K562 (cell line): Measurements from ENCODE around the gene PLPP4. TPM values are rescaled to one million over a fixed set of nuclear protein-coding genes. Genes with fewer than 3 reads are reported as not detected.

ENCODE experiments used
- ATAC-seq: fragments of 200-7000 bp; cut with Tn5 transposase; 3 replicates; pipeline ENCODE4 v1.9.1; 2020; ENCODE audit warnings: moderate library complexity
- BruUV-seq: library from RNA; stranded (reverse); fragments of 400-500 nt; replicated peaks from 2 replicates; lab custom pipeline; 2021; lab: Mats Ljungman, UMichigan
- CTCF ChIA-PET: fragments of 300-600 bp; formaldehyde crosslinking; extraction: SDS; loops from one replicate; lab custom pipeline; 2021; ENCODE audit warnings: low intra/inter-chr PET ratio; lab: Yijun Ruan, JAX
- POLR2A ChIA-PET: fragments of 300-600, 350-650 bp; sonication (Branson Sonifier 250); formaldehyde crosslinking; extraction: SDS; loops from one replicate; lab custom pipeline; 2021; ENCODE audit warnings: antibody characterized with exemption, inconsistent platforms; lab: Yijun Ruan, JAX
- DNase-seq, 4 experiments: peaks; one replicate each; pipeline versions ENCODE4 v3.0.0 to v3.0.0-alpha.2; 2011 to 2018; ENCODE audit warnings: low spot score in 3 of 4, mixed read lengths in 3 of 4; ENCODE audit errors: extremely low read depth in 1 of 4
- FAIRE-seq: peaks from 2 replicates; lab custom pipeline; 2011; peaks lifted over from hg19 to GRCh38; lab: Jason Lieb, UNC
- H2AFZ ChIP-seq: 2 replicates; pipeline ENCODE4 v1.6.0; 2011; ENCODE audit warnings: low read depth, low read length, control low read depth, inconsistent platforms
- H3K27ac ChIP-seq: fragments of 200-600 bp; 3 replicates; pipeline ENCODE4 v1.8.0; 2011; ENCODE audit warnings: low read depth, mild to moderate bottlenecking, control low read depth, inconsistent platforms, low read length, moderate library complexity, mixed read lengths; ENCODE audit errors: extremely low read depth
- H3K27me3 ChIP-seq, 2 experiments: fragments of 300-600 bp in 1 of 2; 2 replicates in 1 of 2; 3 replicates in 1 of 2; pipeline versions ENCODE4 v1.6.0 to v1.8.0; 2011; ENCODE audit warnings: inconsistent platforms in 2 of 2, low read length in 2 of 2, mild to moderate bottlenecking in 1 of 2, mixed read lengths in 1 of 2, moderate library complexity in 1 of 2; ENCODE audit not compliant: control insufficient read depth in 2 of 2, insufficient read depth in 2 of 2
- H3K36me3 ChIP-seq: fragments of 300-600 bp; 3 replicates; pipeline ENCODE4 v1.8.0; 2011; ENCODE audit warnings: mild to moderate bottlenecking, low read length, inconsistent platforms; ENCODE audit not compliant: control insufficient read depth, insufficient read depth
- H3K4me1 ChIP-seq, 2 experiments: fragments of 200-600 bp in 1 of 2; replicated peaks in 1 of 2; 2 replicates in 1 of 2; 3 replicates in 1 of 2; pipeline versions ENCODE4 v1.5.1 to v1.8.0; 2011; ENCODE audit warnings: inconsistent platforms in 2 of 2, low read length in 2 of 2, mild to moderate bottlenecking in 1 of 2, mixed read lengths in 1 of 2, moderate library complexity in 1 of 2; ENCODE audit not compliant: control insufficient read depth in 2 of 2, insufficient read depth in 2 of 2
- H3K4me2 ChIP-seq: 2 replicates; pipeline ENCODE4 v1.6.1; 2011; ENCODE audit warnings: low read length, control low read depth, inconsistent platforms, mixed read lengths; ENCODE audit not compliant: insufficient read depth
- H3K4me3 ChIP-seq: fragments of 200-600 bp; sonication (generic), shearing (Covaris generic); 2 replicates; pipeline ENCODE4 v1.5.1; 2016; ENCODE audit warnings: control low read depth, inconsistent platforms
- H3K79me2 ChIP-seq: fragments of 200-600 bp; 3 replicates; pipeline ENCODE4 v1.8.0; 2011; ENCODE audit warnings: low read length, inconsistent platforms; ENCODE audit not compliant: control insufficient read depth, insufficient read depth
- H3K9ac ChIP-seq, 2 experiments: 2 replicates each; pipeline versions ENCODE4 v1.6.0 to v1.6.1; 2011; ENCODE audit warnings: low read depth in 2 of 2, low read length in 2 of 2, control low read depth in 1 of 2, inconsistent platforms in 1 of 2, mild to moderate bottlenecking in 1 of 2, mixed read lengths in 1 of 2; ENCODE audit not compliant: insufficient read depth in 1 of 2
- H3K9me1 ChIP-seq: one replicate; pipeline ENCODE4 v1.6.0; 2011; ENCODE audit warnings: inconsistent platforms, mild to moderate bottlenecking, low read length, moderate library complexity; ENCODE audit not compliant: control insufficient read depth, insufficient read depth
- H3K9me3 ChIP-seq: replicated peaks from 2 replicates; pipeline ENCODE4 v1.5.1; 2011; ENCODE audit warnings: low read depth, low read length, inconsistent platforms; ENCODE audit not compliant: control insufficient read depth, insufficient read depth
- H4K20me1 ChIP-seq: replicated peaks from 2 replicates; pipeline ENCODE4 v1.6.1; 2011; ENCODE audit warnings: low read length, inconsistent platforms, mixed read lengths; ENCODE audit not compliant: control insufficient read depth, insufficient read depth
- ARID2 ChIP-seq: fragments of 450-650 bp; IDR thresholded peaks from 2 replicates; pipeline ENCODE4 v1.6.1; 2017; ENCODE audit warnings: antibody characterized with exemption, mild to moderate bottlenecking
- ATF1 ChIP-seq, 2 experiments: fragments of 450-650 bp in 1 of 2; IDR thresholded peaks; 2 replicates each; pipeline ENCODE4 v1.6.1; 2016; ENCODE audit warnings: missing compliant biosample characterization in 1 of 2, missing genetic modification characterization in 1 of 2
- ATF6 ChIP-seq: sonication (generic); formaldehyde crosslinking; IDR thresholded peaks from 2 replicates; pipeline ENCODE4 v1.4.0; 2020; ENCODE audit warnings: mild to moderate bottlenecking, missing genetic modification reagents
- CEBPB ChIP-seq: fragments of 450-650 bp; IDR thresholded peaks from 2 replicates; pipeline ENCODE4 v1.6.1; 2016; ENCODE audit warnings: missing genetic modification characterization, missing compliant biosample characterization
- IRF2 ChIP-seq: sonication (generic); formaldehyde crosslinking; IDR thresholded peaks from 2 replicates; pipeline ENCODE4 v1.8.1; 2022; ENCODE audit warnings: mild to moderate bottlenecking, missing genetic modification reagents
- KLF1 ChIP-seq: fragments of 450-650 bp; IDR thresholded peaks from 2 replicates; pipeline ENCODE4 v1.6.1; 2016; ENCODE audit warnings: missing genetic modification characterization, missing compliant biosample characterization
- NFYB ChIP-seq: IDR thresholded peaks from 2 replicates; pipeline ENCODE4 v1.6.1; 2011; ENCODE audit warnings: mild to moderate bottlenecking, moderate library complexity; ENCODE audit not compliant: insufficient read length; ENCODE audit errors: extremely low read depth
- PCBP2 ChIP-seq: fragments of 200-400 bp; formaldehyde crosslinking; IDR thresholded peaks from 2 replicates; pipeline ENCODE4 v1.6.1; 2018; ENCODE audit warnings: low read length, low read depth, mild to moderate bottlenecking, moderate library complexity; ENCODE audit not compliant: poor library complexity, severe bottlenecking
- PREB ChIP-seq: sonication (generic); formaldehyde crosslinking; IDR thresholded peaks from 2 replicates; pipeline ENCODE4 v1.8.1; 2023; ENCODE audit warnings: mild to moderate bottlenecking, missing genetic modification reagents
- RBM34 ChIP-seq: fragments of 200-400 bp; formaldehyde crosslinking; IDR thresholded peaks from 2 replicates; pipeline ENCODE4 v1.6.1; 2018; ENCODE audit warnings: low read length, borderline replicate concordance; ENCODE audit not compliant: insufficient read depth
- RNF2 ChIP-seq: sonication (generic); IDR thresholded peaks from 2 replicates; pipeline ENCODE4 v1.6.1; 2016
- THRB ChIP-seq: fragments of 450-650 bp; formaldehyde crosslinking; conservative IDR thresholded peaks from 2 replicates; pipeline ENCODE4 v1.4.0; 2022; ENCODE audit warnings: mild to moderate bottlenecking, missing genetic modification characterization
- USF1 ChIP-seq: sonication (generic); formaldehyde crosslinking; IDR thresholded peaks from 2 replicates; pipeline ENCODE4 v1.9.0; 2022; ENCODE audit warnings: mild to moderate bottlenecking, missing genetic modification reagents
- ZBTB2 ChIP-seq: fragments of 450-650 bp; IDR thresholded peaks from 2 replicates; pipeline ENCODE4 v1.6.1; 2016; ENCODE audit warnings: antibody characterized with exemption
- ZBTB8A ChIP-seq: fragments of 450-650 bp; IDR thresholded peaks from 2 replicates; pipeline ENCODE4 v1.6.1; 2018; ENCODE audit warnings: mild to moderate bottlenecking, moderate library complexity; ENCODE audit not compliant: partially characterized antibody
- ZNF696 ChIP-seq: fragments of 250-450 bp; sonication (Bioruptor Pico); conservative IDR thresholded peaks from 2 replicates; pipeline ENCODE4 v1.4.0; 2020; ENCODE audit warnings: mild to moderate bottlenecking, moderate library complexity
- WGBS: fragments of 100-300 bp; shearing (Covaris generic); methylation state at CpG from one replicate; pipeline ENCODE4 v1.1.6; 2016; ENCODE audit warnings: low coverage, mixed read lengths; ENCODE audit not compliant: insufficient coverage; ENCODE audit errors: missing lambda C conversion rate; 5-methylcytosine and 5-hydroxymethylcytosine counted together
- in situ Hi-C: fragments of 300-500 bp; cut with MboI; formaldehyde crosslinking; loops from 4 replicates; pipeline ENCODE4 v1.15.0; 2018; ENCODE audit warnings: inconsistent platforms, mixed read lengths
- intact Hi-C: fragments of 100-400 bp; cut with micrococcal nuclease; formaldehyde crosslinking; loops from 2 replicates; pipeline ENCODE4 v1.14.2; 2022
- polyA plus RNA-seq, 8 experiments: library from polyadenylated mRNA; depleted of rRNA in 4 of 8; stranded (reverse) in 5 of 8; unstranded in 3 of 8; fragments of >200 nt; fragmentation: Nextera tagmentation in 2 of 8; fragmentation: Illumina TruSeq in 1 of 8; extraction: Ambion mirVana in 2 of 8; extraction: Trizol in 1 of 8; gene quantifications; 2 replicates each; pipeline versions ENCODE4 v1.2.1 to v1.2.3, GENCODE V29; 2011 to 2014; ENCODE audit warnings: inconsistent platforms in 1 of 8, missing spikeins in 1 of 8
- total RNA-seq, 7 experiments: library from RNA; depleted of rRNA in 6 of 7; stranded (reverse); fragments of >200 nt in 6 of 7; fragmentation: Illumina TruSeq in 2 of 7; extraction: Trizol in 2 of 7; gene quantifications; 2 replicates each; pipeline versions ENCODE4 v1.2.1 to v1.2.3, GENCODE V29; 2011 to 2021; ENCODE audit warnings: low replicate concordance in 1 of 7

The PLPP4 gene
- total and polyA plus RNA-seq, 9 of the 15 experiments (the other 6 are each of a cell fraction or from before 2014, with no cell fraction given) = 0.08 TPM; not detected in 8

GRCh38 chr10:120490288-120490687 is 33.3 kb downstream of the PLPP4 start (continued):
- no peak for TF ChIP-seq ZBTB2

- intact Hi-C loops = no loop called here
- WGBS = 0% methylated on average over 3 of the region's 3 CpGs
- TF ChIP-seq KLF1 (tag) (no peak), ATF1 (CRISPR knock-in tag; IDR thresholded peaks at IDR 0.05) (no peak), ATF1 (tag; IDR thresholded peaks at IDR 0.05) (no peak), PREB (no peak), ZNF696 (no peak), ATF6 (no peak), USF1 (CRISPR knock-in tag) (no peak), ARID2 (no peak), THRB (no peak), NFYB (no peak), ZBTB8A (no peak), RNF2 (no peak), IRF2 (no peak), PCBP2 (no peak), RBM34 (no peak), CEBPB (tag) (no peak)
Observed at GRCh38 chr10:120492346-120492745, 35.3 kb downstream of the PLPP4 start.

More at GRCh38 chr10:120492346-120492745, 35.3 kb downstream of the PLPP4 start:
- H3K4me3 ChIP-seq = no peak overlapping the region
- no peak for DNase-seq
- no peaks in the 10 kb centered on the region for H3K27me3 ChIP-seq
- FAIRE-seq = no peak
- ChIA-PET CTCF (no interaction called here), POLR2A (no interaction called here)
- H3K9ac ChIP-seq = no peak overlapping the region
- no peaks in the 10 kb centered on the region for H3K9me1 ChIP-seq
- no peak overlapping the region for H3K27ac ChIP-seq
- in situ Hi-C loops = no loop called here
- no peak for ATAC-seq
- H3K4me1 ChIP-seq = no peaks in the 10 kb centered on the region
- no peaks in the 10 kb centered on the region for H3K79me2 ChIP-seq
- no peaks in the 10 kb centered on the region for H3K36me3 ChIP-seq
- no TSS peak for BruUV-seq
- no peaks in the 10 kb centered on the region for H4K20me1 ChIP-seq
- H2AFZ ChIP-seq = no peak overlapping the region
- H3K4me2 ChIP-seq = no peak overlapping the region
- no peaks in the 10 kb centered on the region for H3K9me3 ChIP-seq
